RWPE2 (cell line): ENCODE results near the gene DHX34.

Experiments used
- ATAC-seq: fragments of 200-7000 bp; cut with Tn5 transposase; 3 replicates; pipeline ENCODE4 v1.9.1; 2021; ENCODE audit warnings: low read depth
- DNase-seq: peaks from one replicate; pipeline ENCODE4 v3.0.0-alpha.2; 2020; ENCODE audit warnings: low spot score
- H3K27ac ChIP-seq: fragments of 450-650 bp; 2 replicates; pipeline ENCODE4 v1.5.1; 2017; ENCODE audit warnings: mild to moderate bottlenecking; ENCODE audit not compliant: poor library complexity, severe bottlenecking
- H3K27me3 ChIP-seq: fragments of 250-450 bp; sonication (Bioruptor Pico); 2 replicates; pipeline ENCODE4 v1.5.1; 2021; ENCODE audit warnings: mild to moderate bottlenecking, moderate library complexity; ENCODE audit not compliant: insufficient read depth, poor library complexity, severe bottlenecking
- H3K36me3 ChIP-seq: fragments of 250-450 bp; sonication (Bioruptor Pico); 2 replicates; pipeline ENCODE4 v1.5.1; 2020; ENCODE audit warnings: low read depth, mild to moderate bottlenecking, moderate library complexity
- H3K4me1 ChIP-seq: fragments of 250-450 bp; sonication (Bioruptor Pico); 2 replicates; pipeline ENCODE4 v1.5.1; 2021; ENCODE audit warnings: mild to moderate bottlenecking, moderate library complexity; ENCODE audit not compliant: insufficient read depth, poor library complexity, severe bottlenecking
- H3K4me3 ChIP-seq: fragments of 250-450 bp; sonication (Bioruptor Pico); 2 replicates; pipeline ENCODE4 v1.5.1; 2021; ENCODE audit warnings: mild to moderate bottlenecking, moderate library complexity; ENCODE audit not compliant: severe bottlenecking
- H3K9me3 ChIP-seq: fragments of 250-450 bp; sonication (Bioruptor Pico); 2 replicates; pipeline ENCODE4 v1.5.1; 2021; ENCODE audit warnings: mild to moderate bottlenecking, moderate library complexity; ENCODE audit not compliant: severe bottlenecking
- TF ChIP-seq, protein P1 (sequence below): fragments of 450-650 bp; IDR thresholded peaks from one replicate; pipeline ENCODE4 v1.5.1; 2017; ENCODE audit warnings: mild to moderate bottlenecking, moderate library complexity; ENCODE audit not compliant: poor library complexity, severe bottlenecking

The DHX34 gene

DNA sequence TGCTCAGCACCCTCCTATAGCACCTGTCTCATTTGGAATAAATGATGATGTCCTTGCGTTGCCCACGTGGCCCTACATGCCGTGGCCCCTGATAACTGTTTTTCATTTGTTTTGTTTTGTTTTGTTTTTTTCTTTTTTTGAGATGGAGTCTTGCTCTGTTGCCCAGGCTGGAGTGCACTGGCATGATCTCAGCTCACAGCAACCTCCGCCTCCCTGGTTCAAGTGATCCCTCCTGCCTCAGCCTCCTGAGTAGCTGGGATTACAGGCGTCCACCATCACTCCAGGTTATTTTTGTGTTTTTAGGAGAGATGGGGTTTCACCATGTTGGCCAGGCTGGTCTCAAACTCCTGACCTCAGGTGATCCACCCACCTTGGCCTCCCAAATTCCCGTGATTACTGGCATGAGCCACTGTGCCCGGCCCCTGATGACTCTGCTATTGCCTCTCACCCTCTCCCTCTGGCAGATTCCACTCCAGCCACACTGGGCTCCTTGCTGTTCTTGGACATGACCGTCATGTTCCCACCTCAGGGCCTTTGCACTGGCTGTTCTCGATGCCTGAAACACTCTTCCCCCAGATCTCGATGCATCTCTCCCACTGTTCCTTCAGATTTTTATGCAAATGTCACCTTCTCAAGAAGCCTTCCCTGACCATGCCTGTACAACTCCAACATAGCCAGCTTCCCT, 9.8 kb upstream of the DHX34 start:
- H3K9me3 ChIP-seq: no peaks in the 10 kb centered on the region
- DNase-seq (no peak), ATAC-seq (no peak)
- no peaks in the 10 kb centered on the region for H3K36me3 ChIP-seq
- no peak overlapping the region for H3K4me3 ChIP-seq
- H3K27me3 ChIP-seq: no peaks in the 10 kb centered on the region
- TF ChIP-seq, protein P1, sequence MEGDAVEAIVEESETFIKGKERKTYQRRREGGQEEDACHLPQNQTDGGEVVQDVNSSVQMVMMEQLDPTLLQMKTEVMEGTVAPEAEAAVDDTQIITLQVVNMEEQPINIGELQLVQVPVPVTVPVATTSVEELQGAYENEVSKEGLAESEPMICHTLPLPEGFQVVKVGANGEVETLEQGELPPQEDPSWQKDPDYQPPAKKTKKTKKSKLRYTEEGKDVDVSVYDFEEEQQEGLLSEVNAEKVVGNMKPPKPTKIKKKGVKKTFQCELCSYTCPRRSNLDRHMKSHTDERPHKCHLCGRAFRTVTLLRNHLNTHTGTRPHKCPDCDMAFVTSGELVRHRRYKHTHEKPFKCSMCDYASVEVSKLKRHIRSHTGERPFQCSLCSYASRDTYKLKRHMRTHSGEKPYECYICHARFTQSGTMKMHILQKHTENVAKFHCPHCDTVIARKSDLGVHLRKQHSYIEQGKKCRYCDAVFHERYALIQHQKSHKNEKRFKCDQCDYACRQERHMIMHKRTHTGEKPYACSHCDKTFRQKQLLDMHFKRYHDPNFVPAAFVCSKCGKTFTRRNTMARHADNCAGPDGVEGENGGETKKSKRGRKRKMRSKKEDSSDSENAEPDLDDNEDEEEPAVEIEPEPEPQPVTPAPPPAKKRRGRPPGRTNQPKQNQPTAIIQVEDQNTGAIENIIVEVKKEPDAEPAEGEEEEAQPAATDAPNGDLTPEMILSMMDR: no peak
- H3K27ac ChIP-seq: no peak overlapping the region
- peaks cover 5% of the 10 kb centered on the region for H3K4me1 ChIP-seq

DNA sequence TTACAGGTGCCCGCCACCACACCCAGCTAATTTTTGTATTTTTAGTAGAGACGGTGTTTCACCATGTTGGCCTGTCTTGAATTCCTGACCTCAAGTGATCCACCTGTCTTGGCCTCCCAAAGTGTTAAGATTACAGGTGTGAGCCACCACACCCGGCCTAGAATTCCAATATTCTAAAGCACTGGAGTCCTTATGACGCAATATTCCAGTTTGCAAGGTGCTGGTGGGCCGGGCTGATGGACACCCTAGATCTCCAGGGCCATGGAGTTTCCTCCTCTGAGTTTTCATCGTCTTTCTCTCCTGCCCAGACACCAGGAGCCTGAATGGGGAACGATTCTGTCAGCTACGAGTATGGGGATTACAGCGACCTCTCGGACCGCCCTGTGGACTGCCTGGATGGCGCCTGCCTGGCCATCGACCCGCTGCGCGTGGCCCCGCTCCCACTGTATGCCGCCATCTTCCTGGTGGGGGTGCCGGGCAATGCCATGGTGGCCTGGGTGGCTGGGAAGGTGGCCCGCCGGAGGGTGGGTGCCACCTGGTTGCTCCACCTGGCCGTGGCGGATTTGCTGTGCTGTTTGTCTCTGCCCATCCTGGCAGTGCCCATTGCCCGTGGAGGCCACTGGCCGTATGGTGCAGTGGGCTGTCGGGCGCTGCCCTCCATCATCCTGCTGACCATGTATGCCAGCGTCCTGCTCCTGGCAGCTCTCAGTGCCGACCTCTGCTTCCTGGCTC, 8.5 kb upstream of the DHX34 start:
- no peak overlapping the region for H3K4me3 ChIP-seq
- no peak overlapping the region for H3K27ac ChIP-seq
- H3K9me3 ChIP-seq: no peaks in the 10 kb centered on the region
- no peak for DNase-seq
- TF ChIP-seq, protein P1: no peak
- no peaks in the 10 kb centered on the region for H3K36me3 ChIP-seq
- no peaks in the 10 kb centered on the region for H3K4me1 ChIP-seq
- ATAC-seq: no peak
- no peaks in the 10 kb centered on the region for H3K27me3 ChIP-seq

DNA sequence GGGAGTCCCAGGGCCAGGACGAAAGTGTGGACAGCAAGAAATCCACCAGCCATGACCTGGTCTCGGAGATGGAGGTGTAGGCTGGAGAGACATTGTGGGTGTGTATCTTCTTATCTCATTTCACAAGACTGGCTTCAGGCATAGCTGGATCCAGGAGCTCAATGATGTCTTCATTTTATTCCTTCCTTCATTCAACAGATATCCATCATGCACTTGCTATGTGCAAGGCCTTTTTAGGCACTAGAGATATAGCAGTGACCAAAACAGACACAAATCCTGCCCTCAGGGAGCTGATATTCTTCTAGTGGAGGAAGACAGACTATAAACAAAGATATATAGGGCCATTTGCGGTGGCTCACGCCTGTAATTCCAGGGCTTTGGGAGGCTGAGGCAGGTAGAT, 7.4 kb upstream of the DHX34 start:
- DNase-seq: no peak
- Histone ChIP-seq H3K9me3 (no peaks in the 10 kb centered on the region), H3K4me1 (no peaks in the 10 kb centered on the region), H3K27me3 (no peaks in the 10 kb centered on the region), H3K4me3 (no peak overlapping the region), H3K36me3 (no peaks in the 10 kb centered on the region), H3K27ac (no peak overlapping the region)
- ATAC-seq: no peak
- TF ChIP-seq, protein P1: no peak

DNA sequence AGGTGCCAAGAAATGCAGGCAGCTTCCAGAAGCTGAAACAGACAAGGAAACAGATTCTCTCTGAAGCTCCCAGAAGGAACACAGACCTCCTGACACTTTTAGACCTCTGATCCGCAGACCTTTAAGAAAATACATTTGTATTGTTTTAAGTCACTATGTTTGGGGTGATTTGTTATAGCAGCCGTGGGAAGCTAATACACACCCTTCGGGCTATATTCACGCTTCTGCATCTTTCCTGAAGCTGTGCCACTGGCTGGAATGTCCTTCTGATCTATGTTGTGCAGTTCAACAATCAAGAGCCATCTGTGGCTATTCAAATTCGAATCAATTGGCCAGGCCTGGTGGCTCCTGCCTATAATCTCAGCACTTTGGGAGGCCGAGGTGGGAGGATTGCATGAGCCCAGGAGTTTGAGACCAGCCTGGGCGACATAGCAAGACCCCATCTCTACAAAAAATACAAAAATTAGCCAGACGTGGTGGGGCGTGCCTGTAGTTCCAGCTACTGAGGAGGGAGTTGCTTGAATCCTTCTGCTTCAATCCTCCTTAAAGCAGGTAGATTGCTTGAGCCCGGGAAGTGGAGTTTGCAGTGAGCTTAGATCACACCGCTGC, 5.8 kb upstream of the DHX34 start:
- no peaks in the 10 kb centered on the region for H3K9me3 ChIP-seq

More for the DNA sequence above, 5.8 kb upstream of the DHX34 start:
- Histone ChIP-seq H3K27me3 (no peaks in the 10 kb centered on the region), H3K4me1 (no peaks in the 10 kb centered on the region), H3K4me3 (no peak overlapping the region), H3K36me3 (no peaks in the 10 kb centered on the region), H3K27ac (no peak overlapping the region)
- TF ChIP-seq, protein P1: no peak
- no peak for ATAC-seq
- no peak for DNase-seq
